Activated T-helper 1 cell treated with anti-CD3 and anti-CD28 coated beads, Interleukin-12 subunit alpha, Interleukin-12 subunit beta, Interleukin-2, Interleukin-4 antibody, amounts not matched to agents 30 ng/mL and 10 ng/mL and 1 ng/mL, durations not matched to agents 14 hours and 24 hours and 36 hours (primary cell): ENCODE measurements around the gene HEXD. TPM values are rescaled to one million over a fixed set of nuclear protein-coding genes. Genes with fewer than 3 reads are reported as not detected.
A peak's percentile ranks its signal among the peaks of the same experiment; 100 is the strongest.
"Not testable (repeated sequence)": the region's sequence is repeated elsewhere in the genome, so short reads cannot be mapped to it uniquely, and the experiment has no call there.

Experiments used
- DNase-seq: peaks from one replicate; pipeline ENCODE4 v3.0.0; 2021; ENCODE audit warnings: low spot score
- H3K27ac Mint-ChIP-seq: one replicate; pipeline ENCODE4 v1.8.0; 2021; ENCODE audit warnings: mild to moderate bottlenecking, mixed read lengths
- H3K27me3 Mint-ChIP-seq: one replicate; pipeline ENCODE4 v1.8.0; 2022; ENCODE audit warnings: mild to moderate bottlenecking, moderate library complexity, mixed read lengths; ENCODE audit not compliant: insufficient read depth
- H3K36me3 Mint-ChIP-seq: one replicate; pipeline ENCODE4 v1.8.0; 2021; ENCODE audit warnings: low read depth, mixed read lengths
- H3K4me1 Mint-ChIP-seq: one replicate; pipeline ENCODE4 v1.8.0; 2021; ENCODE audit warnings: low read depth, mixed read lengths
- H3K4me3 Mint-ChIP-seq: one replicate; pipeline ENCODE4 v1.8.0; 2021; ENCODE audit warnings: mild to moderate bottlenecking, moderate library complexity, mixed read lengths
- H3K9me3 Mint-ChIP-seq: one replicate; pipeline ENCODE4 v1.8.0; 2021; ENCODE audit warnings: mixed read lengths
- intact Hi-C: fragments of 100-400 bp; cut with micrococcal nuclease; formaldehyde crosslinking; loops from one replicate; pipeline ENCODE4 v1.15.1; 2024
- total RNA-seq: library from RNA; stranded (reverse); gene quantifications from 2 replicates; pipeline ENCODE4 v1.2.3, GENCODE V29; 2022

HEXD gene
- total RNA-seq, 1 donor from 2014 or later = 30.5 TPM

DNA sequence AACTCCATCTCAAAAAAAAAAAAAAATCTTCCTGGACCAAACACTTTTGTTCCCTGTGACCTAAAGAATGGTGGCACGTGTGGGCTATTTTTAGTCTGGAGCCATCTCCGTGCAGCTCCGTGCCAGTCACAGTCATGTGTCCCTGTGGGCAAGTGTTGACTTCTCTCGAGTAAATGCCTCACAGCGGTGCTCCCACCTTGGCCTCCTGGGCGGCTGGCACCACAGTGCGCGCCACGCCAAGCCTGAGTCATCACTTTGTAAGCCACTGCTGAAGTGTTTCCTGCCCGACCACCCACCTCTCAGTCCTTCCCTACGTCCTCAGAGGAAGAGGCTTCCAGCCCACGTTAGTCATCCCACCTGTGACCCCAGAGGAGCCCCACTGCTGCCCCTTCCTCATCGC, 10.9 kb upstream of the HEXD start:
- Mint-ChIP-seq H3K9me3 (no peaks in the 10 kb centered on the region), H3K36me3 (peaks cover 15% of the 10 kb centered on the region), H3K4me3 (no peak overlapping the region), H3K4me1 (peaks cover 5% of the 10 kb centered on the region), H3K27me3 (no peaks in the 10 kb centered on the region), H3K27ac (no peak overlapping the region)
- intact Hi-C loops = no loop called here
- DNase-seq = no peak

DNA sequence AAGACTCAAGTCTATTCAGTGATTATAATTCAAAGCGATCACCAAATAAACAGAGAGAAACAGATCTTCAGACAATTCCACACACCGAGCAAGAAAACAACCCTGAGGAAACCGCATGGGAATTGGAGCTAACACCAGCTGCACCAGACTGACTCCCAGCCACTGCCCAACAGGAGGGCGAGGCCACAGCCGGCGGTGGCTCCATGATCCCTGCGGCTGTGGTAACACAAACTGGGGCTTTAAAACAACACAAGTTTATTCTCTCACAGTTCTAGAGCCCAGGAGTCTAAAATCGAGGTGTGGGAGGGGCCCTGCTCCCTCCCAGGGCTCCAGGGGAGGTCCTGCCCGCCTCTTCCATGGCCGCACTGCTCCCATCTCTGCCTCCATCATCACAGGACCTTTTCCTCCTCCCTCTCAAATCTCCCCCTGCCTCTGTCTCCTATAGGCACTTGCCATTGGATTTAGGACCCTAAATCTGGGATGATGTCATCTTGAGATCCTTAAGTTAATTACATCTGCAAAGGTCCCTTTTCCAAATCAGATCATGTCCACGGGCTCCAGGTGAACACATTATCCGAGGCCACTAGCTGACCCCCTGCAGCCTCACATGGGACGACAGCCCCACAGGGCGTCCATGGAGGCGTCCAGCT, 9.7 kb upstream of the HEXD start:
- intact Hi-C loops = no loop called here
- Mint-ChIP-seq H3K36me3 (peaks cover 14% of the 10 kb centered on the region), H3K4me3 (no peak overlapping the region)

DNA sequence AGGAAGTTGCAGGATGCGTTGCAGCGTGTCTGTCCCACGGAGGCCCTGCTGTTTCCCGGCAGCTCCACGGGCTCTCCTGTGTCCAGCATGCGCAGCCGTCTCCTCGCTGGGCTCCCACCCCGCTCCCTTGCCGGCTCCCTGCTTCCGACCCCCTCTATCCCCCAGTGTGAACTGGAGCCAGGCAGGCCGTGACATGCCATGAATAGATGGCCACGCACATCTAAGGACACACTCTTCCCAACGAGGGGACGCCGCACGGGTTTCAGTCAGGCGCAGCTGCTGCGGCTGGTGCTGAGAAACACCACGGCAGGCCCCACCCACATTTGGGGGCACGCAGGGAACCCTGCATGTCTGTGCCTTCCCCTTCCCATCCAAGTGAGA, 9.2 kb upstream of the HEXD start:
- DNase-seq = no peak
- no peak overlapping the region for H3K4me3 Mint-ChIP-seq
- intact Hi-C loops = no loop called here
- no peaks in the 10 kb centered on the region for H3K27me3 Mint-ChIP-seq
- H3K36me3 Mint-ChIP-seq = peaks cover 11% of the 10 kb centered on the region
- no peaks in the 10 kb centered on the region for H3K9me3 Mint-ChIP-seq
- no peak overlapping the region for H3K27ac Mint-ChIP-seq
- H3K4me1 Mint-ChIP-seq = no peaks in the 10 kb centered on the region

More for the DNA sequence above, 9.7 kb upstream of the HEXD start:
- no peak overlapping the region for H3K27ac Mint-ChIP-seq
- H3K27me3 Mint-ChIP-seq = no peaks in the 10 kb centered on the region
- no peak for DNase-seq
- H3K9me3 Mint-ChIP-seq = no peaks in the 10 kb centered on the region
- H3K4me1 Mint-ChIP-seq = no peaks in the 10 kb centered on the region

DNA sequence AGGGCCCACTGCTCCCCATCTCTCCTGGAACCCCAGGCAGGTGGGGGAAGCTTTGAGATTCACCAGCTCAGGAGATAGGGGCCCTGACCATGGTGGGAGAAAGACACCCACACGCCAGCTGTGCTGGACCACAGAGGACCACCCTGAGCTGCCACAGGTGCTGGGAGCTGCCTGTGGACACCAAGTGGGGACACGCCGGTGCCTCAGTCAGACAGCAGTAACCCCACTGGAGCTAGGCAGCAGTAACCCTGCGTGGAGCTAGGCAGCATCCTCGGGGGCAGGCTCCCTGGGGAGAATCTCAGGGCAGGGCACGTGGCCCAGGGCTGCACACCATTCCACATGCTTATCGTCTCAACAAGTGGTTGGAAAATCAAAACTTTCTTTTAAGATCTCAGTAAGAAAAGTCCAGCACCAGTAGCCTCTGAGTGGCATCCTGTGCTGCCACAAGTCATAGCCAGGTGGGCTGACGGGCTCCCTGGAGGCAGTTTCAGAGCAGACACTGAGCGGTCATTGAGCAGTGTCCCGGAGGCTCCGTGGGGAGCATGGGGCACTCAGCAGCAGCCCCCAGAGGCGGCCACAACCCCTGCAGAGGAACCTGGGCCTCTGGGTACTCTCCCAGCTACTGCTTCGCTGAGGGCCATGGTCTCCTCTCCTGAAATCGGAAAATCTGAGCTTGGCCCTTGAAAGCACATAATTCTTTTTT, 8.0 kb upstream of the HEXD start:
- Mint-ChIP-seq H3K9me3 (no peaks in the 10 kb centered on the region), H3K4me1 (peaks cover 5% of the 10 kb centered on the region), H3K27me3 (no peaks in the 10 kb centered on the region), H3K27ac (no peak overlapping the region), H3K4me3 (no peak overlapping the region), H3K36me3 (peaks cover 14% of the 10 kb centered on the region)
- no peak for DNase-seq
- intact Hi-C loops = no loop called here

DNA sequence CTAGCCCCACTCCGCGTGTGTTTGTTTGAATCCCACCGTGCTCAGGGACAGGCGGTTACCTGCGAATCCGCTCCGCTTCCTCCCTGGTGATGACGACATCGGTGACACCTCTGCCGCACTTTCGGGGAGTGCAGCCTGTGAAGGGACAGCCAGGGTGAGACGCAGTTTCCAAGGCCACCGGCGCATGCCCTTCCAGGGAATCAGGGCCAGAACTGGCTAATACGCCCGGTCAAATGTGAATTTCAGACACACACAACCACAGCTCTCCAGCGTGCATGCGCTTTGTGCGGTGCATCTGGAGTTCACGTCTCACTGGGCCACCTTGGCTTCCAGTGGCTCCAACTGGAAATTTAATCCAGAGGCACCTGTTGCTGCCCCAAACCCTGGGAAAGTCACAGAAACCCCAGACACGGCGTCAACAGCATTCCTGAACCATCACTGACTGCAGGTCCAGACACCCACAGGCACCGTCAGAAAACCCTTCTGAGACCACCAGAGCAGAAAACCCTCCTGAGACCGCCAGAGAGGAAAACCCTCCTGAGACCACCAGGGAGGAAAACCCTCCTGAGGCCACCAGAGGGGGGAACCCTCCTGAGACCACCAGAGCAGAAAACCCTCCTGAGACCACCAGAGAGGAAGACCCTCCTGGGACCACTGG, 6.6 kb upstream of the HEXD start:
- Mint-ChIP-seq H3K4me1 (peaks cover 9% of the 10 kb centered on the region), H3K4me3 (no peak overlapping the region)

DNA sequence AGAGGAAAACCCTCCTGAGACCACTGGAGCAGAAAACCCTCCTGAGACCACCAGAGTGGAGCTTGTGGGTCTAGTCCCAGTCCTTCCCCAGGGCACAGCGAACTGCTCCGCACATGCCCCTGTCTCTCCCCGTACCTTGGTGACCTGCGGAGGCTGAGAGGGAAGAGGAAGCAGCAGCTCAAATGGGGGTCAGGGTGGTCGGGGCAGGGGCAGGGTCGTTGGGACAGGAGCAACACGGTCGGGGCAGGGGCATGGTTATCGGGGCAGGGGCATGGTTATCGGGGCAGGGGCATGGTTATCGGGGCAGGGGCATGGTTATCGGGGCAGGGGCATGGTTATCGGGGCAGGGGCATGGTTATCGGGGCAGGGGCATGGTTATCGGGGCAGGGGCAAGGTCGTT, 6.1 kb upstream of the HEXD start:
- H3K4me1 Mint-ChIP-seq, H3K9me3 Mint-ChIP-seq, intact Hi-C loops, DNase-seq, H3K4me3 Mint-ChIP-seq, H3K27ac Mint-ChIP-seq, H3K27me3 Mint-ChIP-seq: not testable (repeated sequence)
- peaks cover 15% of the 10 kb centered on the region for H3K36me3 Mint-ChIP-seq

More for the DNA sequence above, 6.6 kb upstream of the HEXD start:
- peaks cover 15% of the 10 kb centered on the region for H3K36me3 Mint-ChIP-seq
- H3K27ac Mint-ChIP-seq = no peak overlapping the region
- H3K27me3 Mint-ChIP-seq = no peaks in the 10 kb centered on the region
- no peaks in the 10 kb centered on the region for H3K9me3 Mint-ChIP-seq
- intact Hi-C loops = no loop called here
- DNase-seq = no peak

DNA sequence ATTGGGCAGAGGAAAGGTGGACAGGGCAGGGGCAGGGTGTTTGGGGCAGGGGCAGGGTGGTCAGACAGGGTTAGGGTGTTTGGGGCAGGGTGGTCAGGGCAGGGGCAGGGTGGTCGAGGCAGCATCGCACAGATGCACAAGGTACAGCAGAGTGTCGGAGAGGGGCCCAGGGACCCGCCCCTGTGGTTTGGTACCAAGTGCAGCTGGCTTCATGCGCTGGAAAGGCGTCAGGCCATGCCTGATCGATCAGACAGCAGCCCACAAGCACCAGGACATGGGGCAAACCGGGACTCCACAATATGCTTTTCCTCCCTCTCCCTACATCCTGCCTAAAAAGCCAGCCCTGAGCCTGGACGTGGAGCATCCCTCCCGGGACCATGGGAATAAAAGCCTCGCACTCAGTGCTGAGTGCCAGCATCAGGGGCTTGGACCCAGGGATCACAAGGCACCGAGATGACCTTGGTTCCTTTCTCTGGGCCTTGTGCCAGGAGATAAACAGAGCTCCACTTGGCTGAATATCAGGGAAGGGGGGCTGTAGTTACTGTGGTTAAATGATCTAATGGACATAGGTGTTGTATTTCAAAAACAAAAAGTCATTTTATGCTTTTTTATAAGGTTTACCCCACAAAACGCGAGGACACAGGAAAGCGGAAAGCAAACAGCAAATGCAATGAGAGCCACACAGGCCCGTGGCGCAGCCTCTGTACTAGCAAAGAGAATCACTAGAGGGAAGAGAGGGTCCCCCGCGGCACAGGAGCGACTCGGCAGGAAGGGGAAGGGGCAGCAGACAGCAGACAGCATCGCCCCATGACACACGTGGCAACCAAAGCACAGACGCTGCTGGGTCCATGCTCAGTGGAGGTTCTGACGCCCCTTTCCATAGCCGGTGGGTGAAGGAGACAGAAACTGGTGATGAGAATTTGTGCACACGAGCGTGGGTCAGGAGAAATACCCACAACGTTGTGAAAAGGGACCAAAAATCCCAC, 5.3 kb upstream of the HEXD start:
- DNase-seq = no peak
- Mint-ChIP-seq H3K27ac (no peak overlapping the region), H3K36me3 (peaks cover 10% of the 10 kb centered on the region), H3K9me3 (no peaks in the 10 kb centered on the region), H3K4me1 (peaks cover 9% of the 10 kb centered on the region), H3K27me3 (no peaks in the 10 kb centered on the region), H3K4me3 (no peak overlapping the region)
- intact Hi-C loops = no loop called here

DNA sequence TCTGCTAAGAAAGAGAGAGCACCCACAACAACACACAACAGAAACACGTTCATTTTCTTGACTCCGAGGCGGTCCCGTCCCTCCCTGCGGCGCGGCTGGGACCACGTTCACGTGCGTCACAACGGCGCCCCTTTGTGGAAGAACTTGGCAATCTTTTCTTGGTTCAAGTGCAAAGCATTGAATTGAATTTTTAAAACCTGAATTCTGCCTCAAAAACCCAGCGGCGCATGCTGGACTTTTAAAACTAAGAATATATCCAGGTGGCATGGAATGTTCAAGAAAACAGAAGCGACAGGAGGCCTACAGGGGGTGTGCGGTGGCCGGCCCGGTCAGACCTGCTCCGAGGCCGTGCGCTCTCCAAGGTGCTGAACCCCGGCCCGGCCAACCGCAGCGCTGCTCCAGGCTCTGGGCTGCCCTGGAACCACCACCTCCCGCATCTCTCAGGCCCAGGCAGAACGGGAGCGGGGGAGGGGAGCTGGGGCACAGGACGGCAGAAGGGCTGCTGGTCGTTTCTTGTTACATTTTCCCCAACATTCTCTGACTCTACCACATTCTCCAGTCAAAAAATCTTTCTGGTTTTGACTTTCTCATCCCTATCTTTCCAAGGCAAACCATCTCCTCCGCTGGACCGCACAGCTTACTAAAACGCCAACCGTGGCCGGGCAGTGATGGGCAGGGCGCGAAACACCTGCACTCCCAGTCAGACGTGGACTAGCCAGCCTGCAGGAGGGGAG, 3.4 kb upstream of the HEXD start:
- H3K4me1 Mint-ChIP-seq = peaks cover 18% of the 10 kb centered on the region
- H3K27ac Mint-ChIP-seq = no peak overlapping the region
- DNase-seq = peak; percentile 62
- no peaks in the 10 kb centered on the region for H3K9me3 Mint-ChIP-seq
- H3K4me3 Mint-ChIP-seq = peak overlapping the region; percentile 7
- H3K27me3 Mint-ChIP-seq = no peaks in the 10 kb centered on the region
- H3K36me3 Mint-ChIP-seq = peaks cover 11% of the 10 kb centered on the region
- intact Hi-C loops = loop anchor here (1.0 to 5.0 kb wide), 2 partner anchors 62 to 138 kb away; no protein-coding TSS in a partner anchor

DNA sequence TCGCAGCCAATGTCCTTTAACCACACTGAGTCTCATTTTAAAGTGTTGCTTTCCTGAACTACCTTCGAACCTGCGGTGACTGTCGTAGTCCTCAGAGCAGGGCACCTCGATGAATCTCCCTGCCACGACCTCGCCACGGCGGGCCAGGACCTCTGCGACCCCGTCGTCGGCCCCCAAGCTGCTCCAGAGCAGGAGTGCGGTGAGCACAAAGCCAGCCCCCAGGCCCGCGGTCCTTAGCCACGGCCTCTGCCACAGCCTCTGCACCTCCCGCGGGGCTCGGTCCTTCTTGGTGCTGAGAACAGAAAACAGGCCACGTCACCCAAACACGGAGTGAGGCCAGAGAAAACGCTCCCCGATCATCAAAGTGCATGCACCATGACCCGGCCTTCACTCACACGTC, 2.8 kb upstream of the HEXD start:
- Mint-ChIP-seq H3K27ac (no peak overlapping the region), H3K9me3 (no peaks in the 10 kb centered on the region), H3K4me1 (peaks cover 24% of the 10 kb centered on the region), H3K4me3 (no peak overlapping the region), H3K27me3 (no peaks in the 10 kb centered on the region), H3K36me3 (peaks cover 17% of the 10 kb centered on the region)
- DNase-seq = no peak
- intact Hi-C loops = loop anchor here (5.0 kb wide), 1 partner anchor 137 kb away; no protein-coding TSS in a partner anchor

DNA sequence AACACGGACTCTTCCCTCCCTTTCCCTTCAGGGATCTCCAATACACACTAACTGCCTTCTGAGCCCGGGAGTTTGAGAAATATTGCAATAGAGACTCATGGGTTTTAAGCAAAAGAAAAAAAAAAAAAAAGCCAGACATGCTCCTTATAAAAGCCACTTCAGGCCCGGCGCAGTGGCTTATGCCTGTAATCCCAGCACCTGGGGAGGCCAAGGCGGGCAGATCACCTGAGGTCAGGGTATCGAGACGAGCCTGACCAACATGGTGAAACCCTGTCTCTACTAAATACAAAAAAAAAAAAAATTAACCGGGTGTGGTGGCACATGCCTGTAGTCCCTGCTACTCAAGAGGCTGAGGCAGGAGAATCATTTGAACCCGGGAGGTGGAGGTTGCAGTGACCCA, 2.4 kb upstream of the HEXD start:
- Mint-ChIP-seq H3K9me3 (no peaks in the 10 kb centered on the region), H3K27ac (no peak overlapping the region), H3K27me3 (no peaks in the 10 kb centered on the region), H3K4me1 (peaks cover 24% of the 10 kb centered on the region), H3K4me3 (no peak overlapping the region), H3K36me3 (peaks cover 18% of the 10 kb centered on the region)
- no peak for DNase-seq
- intact Hi-C loops = loop anchor here (5.0 kb wide), 1 partner anchor 137 kb away; no protein-coding TSS in a partner anchor

DNA sequence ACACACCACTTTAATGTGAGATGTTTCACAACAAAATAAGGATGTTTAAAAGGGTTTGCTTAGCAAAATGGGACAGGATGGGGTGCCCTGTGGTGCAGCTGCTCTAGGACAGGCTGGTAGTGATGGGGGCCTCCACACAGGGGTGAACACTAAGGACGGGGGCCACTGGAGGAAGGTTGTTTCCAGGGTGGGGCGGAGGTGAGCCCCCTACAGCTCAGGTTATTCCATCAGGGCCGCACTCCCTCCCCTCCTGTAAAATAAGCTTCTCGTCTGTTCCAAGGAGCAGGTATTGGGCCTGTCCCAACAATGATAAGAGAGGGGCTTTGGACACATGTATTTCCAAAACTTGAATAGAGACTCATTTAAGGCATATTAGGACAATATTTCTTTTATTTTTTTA, 1.9 kb upstream of the HEXD start:
- no peak for DNase-seq
- H3K27me3 Mint-ChIP-seq = no peaks in the 10 kb centered on the region
- H3K9me3 Mint-ChIP-seq = no peaks in the 10 kb centered on the region
- peaks cover 24% of the 10 kb centered on the region for H3K4me1 Mint-ChIP-seq
- no peak overlapping the region for H3K4me3 Mint-ChIP-seq
- H3K27ac Mint-ChIP-seq = no peak overlapping the region
- intact Hi-C loops = loop anchor here (5.0 kb wide), 1 partner anchor 136 kb away; no protein-coding TSS in a partner anchor
- H3K36me3 Mint-ChIP-seq = peaks cover 23% of the 10 kb centered on the region

DNA sequence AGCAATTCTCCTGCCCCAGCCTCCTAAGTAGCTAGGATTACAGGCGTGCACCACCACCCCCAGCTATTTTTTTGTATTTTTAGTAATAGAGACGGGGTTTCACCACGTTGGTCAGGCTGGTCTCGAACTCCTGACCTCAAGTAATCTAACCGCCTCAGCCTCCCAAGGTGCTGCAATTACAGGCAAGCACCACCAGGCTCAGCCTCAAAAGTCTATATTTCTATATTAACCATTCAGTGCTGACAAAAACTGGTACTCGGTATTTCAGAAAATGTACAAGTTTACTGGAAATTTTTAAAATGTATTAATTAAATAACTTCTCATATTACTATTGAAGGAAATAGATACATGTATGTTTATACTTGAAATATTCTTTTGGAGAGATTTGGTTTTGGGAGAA, 1.4 kb upstream of the HEXD start:
- no peak overlapping the region for H3K27ac Mint-ChIP-seq
- H3K36me3 Mint-ChIP-seq = peaks cover 26% of the 10 kb centered on the region
- DNase-seq = no peak
- H3K4me3 Mint-ChIP-seq = no peak overlapping the region
- no peaks in the 10 kb centered on the region for H3K9me3 Mint-ChIP-seq
- H3K4me1 Mint-ChIP-seq = peaks cover 24% of the 10 kb centered on the region
- no peaks in the 10 kb centered on the region for H3K27me3 Mint-ChIP-seq
- intact Hi-C loops = loop anchor here (5.0 kb wide), 1 partner anchor 136 kb away; no protein-coding TSS in a partner anchor
